ENCODE data around the gene NKX2-4.

- TF ChIP-seq, protein P1, sequence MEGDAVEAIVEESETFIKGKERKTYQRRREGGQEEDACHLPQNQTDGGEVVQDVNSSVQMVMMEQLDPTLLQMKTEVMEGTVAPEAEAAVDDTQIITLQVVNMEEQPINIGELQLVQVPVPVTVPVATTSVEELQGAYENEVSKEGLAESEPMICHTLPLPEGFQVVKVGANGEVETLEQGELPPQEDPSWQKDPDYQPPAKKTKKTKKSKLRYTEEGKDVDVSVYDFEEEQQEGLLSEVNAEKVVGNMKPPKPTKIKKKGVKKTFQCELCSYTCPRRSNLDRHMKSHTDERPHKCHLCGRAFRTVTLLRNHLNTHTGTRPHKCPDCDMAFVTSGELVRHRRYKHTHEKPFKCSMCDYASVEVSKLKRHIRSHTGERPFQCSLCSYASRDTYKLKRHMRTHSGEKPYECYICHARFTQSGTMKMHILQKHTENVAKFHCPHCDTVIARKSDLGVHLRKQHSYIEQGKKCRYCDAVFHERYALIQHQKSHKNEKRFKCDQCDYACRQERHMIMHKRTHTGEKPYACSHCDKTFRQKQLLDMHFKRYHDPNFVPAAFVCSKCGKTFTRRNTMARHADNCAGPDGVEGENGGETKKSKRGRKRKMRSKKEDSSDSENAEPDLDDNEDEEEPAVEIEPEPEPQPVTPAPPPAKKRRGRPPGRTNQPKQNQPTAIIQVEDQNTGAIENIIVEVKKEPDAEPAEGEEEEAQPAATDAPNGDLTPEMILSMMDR (IDR thresholded peaks at IDR 0.05) = no peak
- no peak for TF ChIP-seq POLR2A (IDR thresholded peaks at IDR 0.05; ENCODE audit: low read depth)
These were observed 19.6 kb downstream of the NKX2-4 start for GRCh38 chr20:21377701-21378100.

Measured in esophagus muscularis mucosa (tissue), 3 donors.